SW 1271 (cell line): ENCODE data around the gene LSM11.

Source experiments
- DNase-seq, 2 experiments: peaks; one replicate each; lab custom pipeline; 2025; lab: John Stamatoyannopoulos, UW

Gene LSM11

DNA sequence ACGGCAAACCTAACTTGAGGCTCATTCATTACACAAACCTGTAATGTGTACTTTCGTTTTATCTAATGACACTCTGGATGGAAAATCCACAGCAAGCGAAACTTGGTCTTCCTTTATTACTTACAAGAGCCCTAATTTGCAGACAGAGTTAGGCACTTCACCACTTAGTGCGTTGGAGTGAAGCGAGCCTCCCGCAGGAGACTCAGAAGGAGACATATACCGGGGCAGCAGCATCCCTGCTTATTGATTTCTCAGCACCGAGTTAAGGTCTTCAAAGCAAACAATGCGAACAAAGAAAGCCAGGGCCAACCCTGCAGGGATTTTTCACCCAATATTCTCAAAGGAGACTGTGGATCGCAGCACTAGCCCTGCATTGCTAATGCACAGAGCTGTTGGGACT, 28.6 kb downstream of the LSM11 start:
- DNase-seq: no peak

DNA sequence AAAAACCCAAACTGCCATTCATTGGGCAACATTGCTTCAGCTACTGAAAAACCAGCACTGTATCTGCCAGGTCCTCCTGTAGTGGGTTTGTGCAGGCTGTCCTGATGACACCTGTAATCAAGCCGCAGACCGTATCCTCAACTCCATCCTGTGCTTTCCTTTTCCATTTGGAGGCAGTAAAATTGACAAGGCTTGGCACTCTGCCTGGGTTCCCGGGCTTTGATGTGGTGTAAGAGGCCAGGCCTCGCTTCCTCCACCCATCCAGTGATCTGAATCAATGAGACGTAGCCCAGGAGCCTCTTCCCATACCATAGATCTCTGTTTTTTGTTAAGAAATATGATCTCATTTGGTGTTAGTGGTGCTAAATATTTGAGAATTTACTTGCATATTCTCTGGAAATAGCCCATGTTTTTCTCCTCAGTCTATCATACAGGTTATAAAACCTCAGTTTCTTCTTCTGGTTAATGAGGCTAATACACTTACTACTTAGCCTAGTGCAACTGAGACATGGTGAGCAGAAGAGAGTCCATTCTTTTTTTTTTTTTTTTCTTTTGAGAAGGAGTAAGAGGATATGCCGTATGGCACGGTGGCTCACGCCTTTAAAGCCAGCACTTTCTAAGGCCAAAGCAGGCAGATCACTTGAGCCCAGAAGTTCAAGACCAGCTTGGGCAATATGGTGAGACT, 34.8 kb downstream of the LSM11 start:
- no peak for DNase-seq

DNA sequence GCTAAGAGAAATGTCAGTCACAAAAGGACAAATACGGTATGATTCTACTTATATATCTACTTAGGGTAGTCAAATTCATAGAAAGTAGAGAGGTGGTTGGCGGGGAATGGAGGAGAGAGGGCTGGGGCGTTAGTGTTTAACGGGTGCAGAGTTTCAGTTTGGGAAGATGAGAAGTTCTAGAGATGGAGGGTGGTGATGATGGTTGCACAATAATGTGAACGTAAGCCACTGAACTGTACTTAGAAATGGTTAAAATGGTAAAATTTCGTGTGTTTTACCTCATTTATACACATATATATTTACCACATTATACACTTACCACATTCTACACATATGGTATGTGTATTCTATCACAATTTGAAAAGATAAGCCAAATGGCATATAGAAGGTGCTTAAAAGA, 35.7 kb downstream of the LSM11 start:
- no peak for DNase-seq

DNA sequence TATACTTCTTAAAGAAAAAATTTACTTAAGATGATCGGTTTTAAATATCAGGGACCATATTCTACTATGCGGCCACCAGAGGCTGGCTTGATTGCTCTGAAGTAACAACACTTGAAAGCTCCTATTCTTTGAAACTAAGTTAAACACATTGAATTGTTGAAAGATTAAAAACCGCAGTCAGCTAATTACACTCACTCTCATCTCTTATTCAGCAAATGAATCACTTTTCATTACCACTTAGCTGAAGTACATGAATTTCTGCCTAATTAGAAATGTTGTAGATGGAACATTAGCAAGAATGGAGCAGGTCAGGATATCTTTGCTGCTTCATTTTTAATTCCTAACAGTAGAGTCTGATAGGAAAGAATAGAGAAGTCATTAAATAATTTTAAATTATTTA, 42.3 kb downstream of the LSM11 start:
- DNase-seq: no peak

DNA sequence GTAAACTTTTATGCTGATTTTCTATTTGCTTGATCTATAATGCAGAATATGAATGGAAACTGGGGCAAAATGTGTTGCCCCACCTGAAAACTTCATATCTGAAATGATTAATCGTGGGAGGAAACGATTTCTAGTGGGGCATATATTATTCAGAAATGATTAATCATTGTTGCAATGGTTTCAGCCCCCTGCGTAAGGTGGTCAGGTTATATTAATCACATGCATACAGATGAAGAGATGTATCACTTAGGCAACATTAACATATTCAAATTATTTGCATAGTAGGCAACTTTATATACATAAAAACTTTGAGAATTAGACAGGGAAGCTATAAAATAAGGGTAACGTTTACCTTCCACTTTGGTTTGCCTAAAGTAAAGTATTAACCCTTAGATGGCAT, 49.8 kb downstream of the LSM11 start:
- DNase-seq: no peak

DNA sequence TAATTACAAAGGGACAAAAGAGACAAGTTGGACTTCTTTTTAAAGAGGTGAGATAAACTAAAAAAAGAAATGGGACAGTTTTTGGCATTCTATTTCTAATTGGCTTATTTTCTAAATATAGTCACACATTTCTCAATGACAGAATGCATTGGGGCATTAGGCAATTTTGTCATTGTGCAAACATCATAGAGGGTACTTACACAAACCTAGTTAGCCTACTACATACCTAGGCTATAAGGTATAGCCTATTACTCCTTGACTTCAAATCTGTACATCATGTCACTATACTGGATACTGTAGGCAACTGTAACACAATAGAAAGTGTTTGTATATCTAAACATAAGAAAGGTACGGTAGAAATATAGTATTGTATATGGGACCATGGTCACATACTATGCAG, 56.1 kb downstream of the LSM11 start:
- no peak for DNase-seq

DNA sequence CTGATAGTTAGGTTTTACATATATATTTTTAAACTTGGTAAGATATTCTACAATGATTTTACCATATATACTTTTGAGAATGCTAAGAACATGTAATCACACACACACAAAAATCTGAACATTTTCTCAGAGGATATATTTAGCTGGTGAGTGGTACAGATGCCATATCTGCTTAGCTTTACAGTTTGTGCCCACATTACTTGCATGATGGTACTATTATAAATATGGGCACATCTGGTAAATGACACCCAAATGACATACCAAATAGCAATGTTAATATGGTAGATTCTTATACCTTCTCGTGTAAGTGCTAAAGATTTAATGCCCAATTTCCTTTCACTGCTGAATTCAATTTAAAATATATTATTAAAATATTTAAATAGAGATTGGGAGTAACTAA, 56.6 kb downstream of the LSM11 start:
- no peak for DNase-seq

DNA sequence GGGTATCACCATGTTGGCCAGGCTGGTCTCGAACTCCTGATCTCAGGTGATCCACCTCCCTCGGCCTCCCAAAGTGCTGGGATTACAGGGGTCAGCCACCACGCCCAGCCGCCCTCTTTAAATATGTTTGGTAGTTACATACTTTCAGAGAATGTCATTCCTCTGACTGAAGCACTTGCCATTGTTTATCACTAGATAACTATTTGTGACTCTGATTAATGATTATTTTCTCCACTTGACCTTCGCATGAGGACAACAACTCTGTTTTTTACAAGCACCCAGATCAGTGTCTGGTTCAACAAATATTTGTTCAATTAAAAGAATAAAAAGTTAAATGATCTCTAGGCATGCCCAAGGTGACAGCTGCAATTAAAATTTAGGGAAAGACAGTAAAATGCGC, 59.2 kb downstream of the LSM11 start:
- DNase-seq: no peak

DNA sequence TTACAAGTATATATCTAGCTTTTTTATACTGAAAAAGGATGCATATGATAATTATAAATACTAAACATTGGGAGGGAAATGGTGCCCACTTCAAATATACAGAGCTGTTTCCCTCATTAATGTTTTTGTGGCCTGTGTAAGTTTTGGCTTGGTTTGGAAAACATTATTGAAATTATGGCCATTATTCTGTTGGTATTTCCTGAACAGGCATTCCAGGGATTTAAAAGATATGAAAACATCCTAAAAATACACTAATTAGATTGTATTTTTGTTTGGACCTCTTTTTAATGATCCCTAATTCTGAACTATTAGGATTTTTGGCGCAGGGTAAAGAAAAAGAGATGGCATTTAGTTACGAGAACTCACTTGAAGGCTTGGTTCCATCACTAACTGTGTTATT, 64.5 kb downstream of the LSM11 start:
- DNase-seq: no peak
